Neural progenitor cell (in vitro differentiated cells): ENCODE results near the gene ARHGAP30. TPM values are rescaled to one million over a fixed set of nuclear protein-coding genes. Genes with fewer than 3 reads are reported as not detected.

Experiments
- DNase-seq: peaks from one replicate; pipeline ENCODE4 v3.0.0-alpha.2; 2016; ENCODE audit warnings: low spot score
- H2AFZ ChIP-seq: fragments of 200-600 bp; sonication (generic); replicated peaks from 2 replicates; pipeline ENCODE4 v1.6.1; 2016; ENCODE audit warnings: antibody characterized with exemption
- H3F3A ChIP-seq: fragments of 200-600 bp; sonication (generic); 2 replicates; pipeline ENCODE4 v1.6.1; 2016; ENCODE audit warnings: antibody characterized with exemption, low read depth
- H3K27ac ChIP-seq: fragments of 200-600 bp; sonication (generic); 2 replicates; pipeline ENCODE4 v1.5.1; 2016; ENCODE audit warnings: mild to moderate bottlenecking
- H3K27me3 ChIP-seq: fragments of 200-600 bp; sonication (generic); 2 replicates; pipeline ENCODE4 v1.6.1; 2016; ENCODE audit warnings: mild to moderate bottlenecking, moderate library complexity
- H3K36me3 ChIP-seq: fragments of 200-600 bp; sonication (generic); 2 replicates; pipeline ENCODE4 v1.5.1; 2016
- H3K4me1 ChIP-seq: fragments of 200-600 bp; sonication (generic); 2 replicates; pipeline ENCODE4 v1.6.1; 2016; ENCODE audit warnings: mixed run types
- H3K4me2 ChIP-seq: fragments of 200-600 bp; sonication (generic); 2 replicates; pipeline ENCODE4 v1.6.1; 2016
- H3K4me3 ChIP-seq: fragments of 200-600 bp; sonication (generic); 2 replicates; pipeline ENCODE4 v1.5.1; 2016
- H3K79me2 ChIP-seq: fragments of 200-600 bp; sonication (generic); 2 replicates; pipeline ENCODE4 v1.6.1; 2016; ENCODE audit warnings: low read depth
- H3K9ac ChIP-seq: fragments of 200-600 bp; sonication (generic); 2 replicates; pipeline ENCODE4 v1.6.1; 2016
- H3K9me3 ChIP-seq: fragments of 200-600 bp; sonication (generic); 2 replicates; pipeline ENCODE4 v1.5.1; 2016; ENCODE audit warnings: low read depth
- H4K20me1 ChIP-seq: fragments of 200-600 bp; sonication (generic); 2 replicates; pipeline ENCODE4 v1.6.1; 2016; ENCODE audit warnings: low read depth
- H3K27ac Mint-ChIP-seq: 3 replicates; pipeline ENCODE4 v1.8.0; 2021; ENCODE audit warnings: mixed read lengths
- H3K27me3 Mint-ChIP-seq: 2 replicates; pipeline ENCODE4 v1.8.0; 2022; ENCODE audit warnings: low read depth, mild to moderate bottlenecking, inconsistent platforms, moderate library complexity, mixed read lengths; ENCODE audit not compliant: insufficient read depth
- H3K36me3 Mint-ChIP-seq: 3 replicates; pipeline ENCODE4 v1.8.0; 2021; ENCODE audit warnings: mixed read lengths
- H3K4me1 Mint-ChIP-seq: 3 replicates; pipeline ENCODE4 v1.8.0; 2021; ENCODE audit warnings: mixed read lengths
- H3K4me3 Mint-ChIP-seq: 3 replicates; pipeline ENCODE4 v1.8.0; 2021; ENCODE audit warnings: mild to moderate bottlenecking, moderate library complexity, mixed read lengths
- H3K9me3 Mint-ChIP-seq: 3 replicates; pipeline ENCODE4 v1.8.0; 2020; ENCODE audit warnings: mixed read lengths
- CTCF ChIP-seq: fragments of 200-600 bp; sonication (generic); IDR thresholded peaks from 2 replicates; pipeline ENCODE4 v1.5.1; 2017; ENCODE audit warnings: antibody characterized with exemption, mild to moderate bottlenecking
- EZH2 ChIP-seq: fragments of 200-600 bp; sonication (generic); IDR thresholded peaks from 2 replicates; pipeline ENCODE4 v1.6.1; 2017; ENCODE audit warnings: antibody characterized with exemption, mild to moderate bottlenecking, moderate library complexity
- EZH2phosphoT487 ChIP-seq: fragments of 200-600 bp; sonication (generic); IDR thresholded peaks from 2 replicates; pipeline ENCODE4 v1.6.1; 2017; ENCODE audit warnings: antibody characterized with exemption
- total RNA-seq: library from RNA; depleted of rRNA; stranded (reverse); fragments of >200 nt; gene quantifications from 2 replicates; pipeline ENCODE4 v1.2.3, GENCODE V29; 2015; ENCODE audit warnings: low replicate concordance

Gene ARHGAP30
- total RNA-seq, 1 donor from 2014 or later: not detected

GRCh38 chr1:161009602-161010211 is 60.0 kb downstream of the ARHGAP30 start:
- H2AFZ ChIP-seq: no peak overlapping the region
- peaks cover 100% of the 10 kb centered on the region for H3K79me2 ChIP-seq
- DNase-seq: no peak
- Mint-ChIP-seq H3K36me3 (no peaks in the 10 kb centered on the region), H3K27me3 (peaks cover 3% of the 10 kb centered on the region), H3K27ac (no peak overlapping the region), H3K4me3 (no peak overlapping the region), H3K9me3 (no peaks in the 10 kb centered on the region), H3K4me1 (peaks cover 3% of the 10 kb centered on the region)
- H3K9me3 ChIP-seq: no peaks in the 10 kb centered on the region
- H3K4me3 ChIP-seq: no peak overlapping the region
- H3K27ac ChIP-seq: no peak overlapping the region
- H3F3A ChIP-seq: no peaks in the 10 kb centered on the region
- no peak overlapping the region for H3K4me2 ChIP-seq
- H3K36me3 ChIP-seq: no peaks in the 10 kb centered on the region
- no peak overlapping the region for H3K9ac ChIP-seq
- peaks cover 71% of the 10 kb centered on the region for H4K20me1 ChIP-seq
- H3K27me3 ChIP-seq: no peaks in the 10 kb centered on the region
- no peaks in the 10 kb centered on the region for H3K4me1 ChIP-seq
- TF ChIP-seq CTCF (no peak), EZH2 (no peak), EZH2phosphoT487 (no peak)

GRCh38 chr1:161008869-161009510 is 60.7 kb downstream of the ARHGAP30 start:
- DNase-seq: no peak
- no peak overlapping the region for H3K27ac ChIP-seq
- no peaks in the 10 kb centered on the region for H3K9me3 ChIP-seq
- no peaks in the 10 kb centered on the region for H3K36me3 ChIP-seq
- Mint-ChIP-seq H3K9me3 (no peaks in the 10 kb centered on the region), H3K27ac (no peak overlapping the region), H3K4me1 (peaks cover 3% of the 10 kb centered on the region), H3K36me3 (no peaks in the 10 kb centered on the region), H3K27me3 (peaks cover 3% of the 10 kb centered on the region), H3K4me3 (no peak overlapping the region)
- H4K20me1 ChIP-seq: peaks cover 65% of the 10 kb centered on the region
- H3K9ac ChIP-seq: no peak overlapping the region
- TF ChIP-seq EZH2phosphoT487 (no peak), CTCF (no peak), EZH2 (no peak)
- H3K79me2 ChIP-seq: peaks cover 100% of the 10 kb centered on the region
- H3K4me3 ChIP-seq: no peak overlapping the region
- no peak overlapping the region for H3K4me2 ChIP-seq
- H3F3A ChIP-seq: no peaks in the 10 kb centered on the region
- H2AFZ ChIP-seq: no peak overlapping the region
- H3K27me3 ChIP-seq: no peaks in the 10 kb centered on the region
- H3K4me1 ChIP-seq: no peaks in the 10 kb centered on the region

GRCh38 chr1:161007369-161007768 is 62.3 kb downstream of the ARHGAP30 start:
- Histone ChIP-seq H3K27me3 (no peaks in the 10 kb centered on the region), H3K4me3 (no peak overlapping the region), H3F3A (no peaks in the 10 kb centered on the region), H3K4me1 (no peaks in the 10 kb centered on the region), H3K27ac (no peak overlapping the region), H4K20me1 (peaks cover 51% of the 10 kb centered on the region), H3K9me3 (no peaks in the 10 kb centered on the region), H3K9ac (no peak overlapping the region), H2AFZ (no peak overlapping the region), H3K36me3 (no peaks in the 10 kb centered on the region), H3K4me2 (no peak overlapping the region), H3K79me2 (peaks cover 86% of the 10 kb centered on the region)
- no peaks in the 10 kb centered on the region for H3K9me3 Mint-ChIP-seq
- H3K4me3 Mint-ChIP-seq: no peak overlapping the region
- peaks cover 2% of the 10 kb centered on the region for H3K27me3 Mint-ChIP-seq
- TF ChIP-seq EZH2: no peak
- DNase-seq: no peak
- no peak overlapping the region for H3K27ac Mint-ChIP-seq
- H3K4me1 Mint-ChIP-seq: no peaks in the 10 kb centered on the region
- no peaks in the 10 kb centered on the region for H3K36me3 Mint-ChIP-seq

- Mint-ChIP-seq H3K36me3 (no peaks in the 10 kb centered on the region), H3K27me3 (peaks cover 2% of the 10 kb centered on the region), H3K4me1 (no peaks in the 10 kb centered on the region), H3K27ac (no peak overlapping the region), H3K4me3 (no peak overlapping the region), H3K9me3 (no peaks in the 10 kb centered on the region)
- Histone ChIP-seq H4K20me1 (peaks cover 46% of the 10 kb centered on the region), H3K9me3 (no peaks in the 10 kb centered on the region), H3K4me3 (no peak overlapping the region), H3K36me3 (no peaks in the 10 kb centered on the region), H3K27ac (no peak overlapping the region), H2AFZ (no peak overlapping the region), H3K27me3 (no peaks in the 10 kb centered on the region), H3K9ac (no peak overlapping the region), H3K4me2 (no peak overlapping the region), H3F3A (no peaks in the 10 kb centered on the region), H3K79me2 (peaks cover 77% of the 10 kb centered on the region), H3K4me1 (no peaks in the 10 kb centered on the region)
- no peak for DNase-seq
- no peak for TF ChIP-seq EZH2
- TF ChIP-seq CTCF: no peak
- no peak for TF ChIP-seq EZH2phosphoT487
These were observed 63.1 kb downstream of the ARHGAP30 start for GRCh38 chr1:161006563-161006962.
